Erythroblast (primary cell): Measurements from ENCODE around the gene PIM3.

Experiments
- GATA1 ChIP-seq: IDR thresholded peaks from 2 replicates; pipeline ENCODE4 v1.6.1; 2011; ENCODE audit warnings: low read depth, mild to moderate bottlenecking, control low read depth, low read length, moderate library complexity
- POLR2A ChIP-seq: IDR thresholded peaks from 2 replicates; pipeline ENCODE4 v1.6.1; 2011; ENCODE audit warnings: mild to moderate bottlenecking, low read length

- TF ChIP-seq POLR2A (no peak), GATA1 (no peak)
Observed at GRCh38 chr22:49976439-49977175, 16.0 kb downstream of the PIM3 start.
